KMS-11 (cell line): ENCODE results near the gene TMPRSS9.

Experiments
- H2AFZ ChIP-seq: fragments of 200-600 bp; sonication (generic); 2 replicates; pipeline ENCODE4 v1.6.1; 2016; ENCODE audit warnings: antibody characterized with exemption, mixed run types, low read depth
- H3K27ac ChIP-seq: fragments of 200-600 bp; sonication (generic); 2 replicates; pipeline ENCODE4 v1.6.1; 2016; ENCODE audit warnings: mild to moderate bottlenecking, mixed run types
- H3K27me3 ChIP-seq: fragments of 200-600 bp; sonication (generic); 2 replicates; pipeline ENCODE4 v1.6.1; 2017; ENCODE audit warnings: mild to moderate bottlenecking, low read depth, mixed run types, moderate library complexity; ENCODE audit not compliant: insufficient read depth
- H3K36me3 ChIP-seq: fragments of 200-600 bp; sonication (generic); 2 replicates; pipeline ENCODE4 v1.6.1; 2017; ENCODE audit warnings: mild to moderate bottlenecking, mixed run types; ENCODE audit not compliant: insufficient read depth
- H3K4me1 ChIP-seq: fragments of 200-600 bp; sonication (generic); 2 replicates; pipeline ENCODE4 v1.6.1; 2016; ENCODE audit warnings: mild to moderate bottlenecking, low read depth, mixed run types; ENCODE audit not compliant: poor library complexity, severe bottlenecking
- H3K4me2 ChIP-seq: fragments of 200-600 bp; sonication (generic); 2 replicates; pipeline ENCODE4 v1.7.0; 2016; ENCODE audit warnings: mild to moderate bottlenecking, mixed run types
- H3K4me3 ChIP-seq: fragments of 200-600 bp; sonication (generic); IDR thresholded peaks from 2 replicates; pipeline ENCODE4 v1.6.1; 2017; ENCODE audit warnings: low read depth, low read length, mixed read lengths; ENCODE audit not compliant: insufficient read depth
- H3K79me2 ChIP-seq: fragments of 200-600 bp; sonication (generic); 2 replicates; pipeline ENCODE4 v1.6.1; 2016; ENCODE audit warnings: low read depth, mixed run types; ENCODE audit not compliant: insufficient read depth
- H3K9ac ChIP-seq: fragments of 200-600 bp; sonication (generic); 2 replicates; pipeline ENCODE4 v1.6.1; 2016; ENCODE audit warnings: mild to moderate bottlenecking, mixed run types
- H4K20me1 ChIP-seq: fragments of 200-600 bp; sonication (generic); 2 replicates; pipeline ENCODE4 v1.6.1; 2016; ENCODE audit warnings: mild to moderate bottlenecking, mixed run types; ENCODE audit not compliant: insufficient read depth
- CTCF ChIP-seq: fragments of 200-600 bp; sonication (generic); conservative IDR thresholded peaks from 2 replicates; pipeline ENCODE4 v1.6.1; 2017; ENCODE audit warnings: low read depth, mild to moderate bottlenecking, antibody characterized with exemption, low read length, moderate library complexity, mixed read lengths

The TMPRSS9 gene

DNA sequence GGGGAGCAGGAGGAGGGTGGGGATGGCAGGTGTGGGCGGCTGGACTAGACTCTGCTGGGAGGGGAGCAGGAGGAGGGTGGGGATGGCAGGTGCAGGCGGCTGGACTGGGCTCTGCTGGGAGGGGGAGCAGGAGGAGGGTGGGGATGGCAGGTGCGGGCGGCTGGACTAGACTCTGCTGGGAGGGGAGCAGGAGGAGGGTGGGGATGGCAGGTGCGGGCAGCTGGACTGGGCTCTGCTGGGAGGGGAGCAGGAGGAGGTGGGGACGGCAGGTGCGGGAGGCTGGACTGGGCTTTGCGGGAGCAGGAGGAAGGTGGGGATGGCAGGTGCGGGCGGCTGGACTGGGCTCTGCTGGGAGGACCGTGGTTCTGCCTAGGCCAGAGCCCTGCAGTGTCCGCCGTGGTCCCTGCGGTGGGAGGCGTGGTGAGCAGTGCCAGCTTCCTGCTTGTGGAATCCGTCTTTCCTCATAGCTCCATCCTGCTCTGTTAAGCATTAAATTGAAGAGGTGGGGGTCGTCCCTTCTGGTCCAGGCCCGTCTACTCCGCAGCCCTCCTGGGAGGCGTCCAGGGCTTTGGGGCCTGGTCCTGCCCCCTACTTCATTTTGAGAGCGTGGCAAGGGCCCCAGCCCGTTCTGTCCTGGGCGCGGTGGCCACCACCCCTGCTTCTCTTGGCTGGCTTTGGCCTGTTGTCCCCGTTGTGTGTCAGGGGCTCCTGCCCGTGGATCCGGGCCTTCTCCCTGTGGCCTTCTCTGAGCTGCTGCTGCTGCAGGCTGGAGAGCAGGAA is 26.8 kb upstream of the TMPRSS9 start:
- no peak for TF ChIP-seq CTCF
- H3K9ac ChIP-seq: no peak overlapping the region
- no peak overlapping the region for H3K27ac ChIP-seq
- H3K4me3 ChIP-seq: no peak overlapping the region
- peaks cover 10% of the 10 kb centered on the region for H3K4me1 ChIP-seq
- H2AFZ ChIP-seq: no peak overlapping the region
- H3K79me2 ChIP-seq: peaks cover 35% of the 10 kb centered on the region
- H4K20me1 ChIP-seq: no peaks in the 10 kb centered on the region
- H3K4me2 ChIP-seq: no peak overlapping the region
- H3K27me3 ChIP-seq: no peaks in the 10 kb centered on the region
- no peaks in the 10 kb centered on the region for H3K36me3 ChIP-seq

DNA sequence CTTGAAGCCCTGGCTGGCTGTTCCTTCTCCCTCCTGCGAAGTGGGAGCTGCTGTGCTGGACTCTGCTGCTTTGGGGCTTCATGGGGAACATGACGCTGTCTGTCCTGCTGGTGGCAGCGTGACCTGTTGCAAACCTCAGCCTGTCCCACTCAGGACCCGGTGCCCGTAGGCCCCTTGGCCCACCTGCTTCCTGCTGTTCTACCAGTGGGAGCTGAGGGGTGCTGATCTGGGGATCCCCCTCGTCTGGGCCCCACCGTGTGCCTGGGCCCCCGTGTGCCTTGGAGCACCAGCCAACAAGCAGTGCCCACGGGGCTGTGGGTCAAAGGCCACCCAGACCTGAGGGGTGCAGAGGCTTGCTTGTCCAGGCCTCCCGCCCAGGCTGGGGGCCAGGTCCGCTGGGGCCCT is 26.3 kb upstream of the TMPRSS9 start:
- peaks cover 32% of the 10 kb centered on the region for H3K79me2 ChIP-seq
- H3K9ac ChIP-seq: no peak overlapping the region
- H3K36me3 ChIP-seq: no peaks in the 10 kb centered on the region
- no peaks in the 10 kb centered on the region for H3K27me3 ChIP-seq
- H3K4me2 ChIP-seq: no peak overlapping the region
- no peak overlapping the region for H2AFZ ChIP-seq
- peaks cover 10% of the 10 kb centered on the region for H3K4me1 ChIP-seq
- no peak for TF ChIP-seq CTCF
- H4K20me1 ChIP-seq: no peaks in the 10 kb centered on the region
- no peak overlapping the region for H3K27ac ChIP-seq
- H3K4me3 ChIP-seq: no peak overlapping the region

GRCh38 chr19:2334426-2334825 is 25.6 kb upstream of the TMPRSS9 start:
- no peak for TF ChIP-seq CTCF
- Histone ChIP-seq H4K20me1 (no peaks in the 10 kb centered on the region), H3K4me1 (peaks cover 7% of the 10 kb centered on the region), H3K79me2 (peaks cover 26% of the 10 kb centered on the region), H3K4me3 (no peak overlapping the region), H3K4me2 (no peak overlapping the region), H3K27ac (no peak overlapping the region), H2AFZ (no peak overlapping the region), H3K9ac (no peak overlapping the region), H3K27me3 (no peaks in the 10 kb centered on the region), H3K36me3 (no peaks in the 10 kb centered on the region)

GRCh38 chr19:2334986-2335846 is 24.8 kb upstream of the TMPRSS9 start:
- Histone ChIP-seq H3K79me2 (peaks cover 18% of the 10 kb centered on the region), H3K4me1 (no peaks in the 10 kb centered on the region), H3K36me3 (no peaks in the 10 kb centered on the region), H3K4me2 (no peak overlapping the region), H3K27ac (no peak overlapping the region), H3K4me3 (no peak overlapping the region), H3K27me3 (no peaks in the 10 kb centered on the region), H2AFZ (no peak overlapping the region), H3K9ac (no peak overlapping the region), H4K20me1 (no peaks in the 10 kb centered on the region)
- no peak for TF ChIP-seq CTCF
